ENCODE measurements around the gene NT5DC4. TPM values are rescaled to one million over a fixed set of nuclear protein-coding genes. Genes with fewer than 3 reads are reported as not detected.

Gene NT5DC4
- total and polyA plus RNA-seq, 2 of the 8 experiments (the other 6 are each of a cell fraction or from before 2014, with no cell fraction given): not detected

- TF ChIP-seq RNF2 (IDR thresholded peaks at IDR 0.05; ENCODE audit: borderline replicate concordance, low read depth, low read length, missing control alignments, poor library complexity, severe bottlenecking): no peak
Observed at GRCh38 chr2:112703684-112704083, 17.1 kb upstream of the NT5DC4 start (continued).

Measured in H1 (cell line).